Measurements from ENCODE around the gene AMDHD2. TPM values are rescaled to one million over a fixed set of nuclear protein-coding genes. Genes with fewer than 3 reads are reported as not detected.

AMDHD2 gene
- total RNA-seq, 1 donor, result 94.8 TPM

Small RNAs within 50 kb of the gene (small RNA-seq; reads per million reads assigned to genes)
- gene AC093525.1 (not detected), gene MIR3178 (not detected)

Other genes starting within 250 kb of the AMDHD2 start
- 0.88 and 1.4 TPM in 2 replicates for gene ABCA3, start 179.6 kb upstream of the AMDHD2 start, total RNA-seq
- 6.9 and 7.4 TPM in 2 replicates for gene CCNF, start 90.9 kb upstream of the AMDHD2 start, total RNA-seq
- 3.5 and 5.1 TPM in 2 replicates for gene TEDC2, start 60.3 kb upstream of the AMDHD2 start, total RNA-seq
- under 0.01 and 0.36 TPM in 2 replicates for gene NTN3, start 49.1 kb upstream of the AMDHD2 start, total RNA-seq
- 15.9 and 16.6 TPM in 2 replicates for gene TBC1D24, start 45.2 kb upstream of the AMDHD2 start, total RNA-seq
- 18.8 and 22.7 TPM in 2 replicates for gene ATP6V0C, start 6.4 kb upstream of the AMDHD2 start, total RNA-seq
- gene CEMP1, start 11.0 kb downstream of the AMDHD2 start, total RNA-seq, result not detected in 2 replicates
- 19.2 and 23.2 TPM in 2 replicates for gene PDPK1, start 17.6 kb downstream of the AMDHD2 start, total RNA-seq
- 19.2 and 21.7 TPM in 2 replicates for gene KCTD5, start 162.2 kb downstream of the AMDHD2 start, total RNA-seq
- gene PRSS27, start 199.9 kb downstream of the AMDHD2 start, total RNA-seq, result 1.5 and 2.5 TPM in 2 replicates
- gene SRRM2, start 232.3 kb downstream of the AMDHD2 start, total RNA-seq, result 56.8 and 62.2 TPM in 2 replicates

All from osteoblast (primary cell).